Midbrain (tissue), 1 donor: ENCODE data around the gene TSPAN32.
"Not testable (repeated sequence)": the region's sequence is repeated elsewhere in the genome, so short reads cannot be mapped to it uniquely, and the experiment has no call there.

Source experiments
- DNase-seq: peaks from one replicate; lab custom pipeline; 2025; lab: John Stamatoyannopoulos, UW

Gene TSPAN32

DNA sequence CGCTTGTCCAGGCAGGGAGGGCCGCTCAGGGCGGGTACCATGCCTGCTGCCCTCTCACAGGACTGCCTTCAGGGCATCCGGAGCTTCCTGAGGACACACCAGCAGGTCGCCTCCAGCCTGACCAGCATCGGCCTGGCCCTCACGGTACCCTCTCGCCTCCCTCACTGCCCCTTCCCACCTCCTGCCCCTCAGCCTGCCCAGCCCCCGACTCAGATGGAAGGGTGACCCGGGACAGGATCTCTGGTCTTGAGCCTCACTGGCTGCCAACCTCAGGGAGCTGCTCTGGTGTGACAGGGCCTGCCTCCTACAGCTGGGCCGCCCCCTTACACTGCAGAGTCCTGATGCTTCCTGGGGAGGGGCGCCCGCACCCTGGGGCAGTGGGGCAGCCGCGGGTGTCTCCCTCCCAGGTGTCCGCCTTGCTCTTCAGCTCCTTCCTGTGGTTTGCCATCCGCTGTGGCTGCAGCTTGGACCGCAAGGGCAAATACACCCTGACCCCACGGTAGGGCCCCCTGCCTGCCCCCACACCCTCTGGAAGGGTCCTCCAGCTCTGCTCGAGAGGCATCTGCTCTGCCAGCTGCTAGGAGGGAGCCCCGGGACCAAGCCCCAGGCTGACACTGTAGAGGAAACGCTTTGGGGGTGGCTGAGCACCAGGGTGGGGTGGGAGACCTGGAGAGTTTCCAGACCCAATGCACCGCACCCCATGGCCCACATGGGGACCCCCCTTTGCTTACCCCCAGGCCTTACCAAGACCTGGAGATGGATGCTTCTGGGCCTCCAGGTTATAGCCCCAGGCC lies 14.6 kb downstream of the TSPAN32 start:
- no peak for DNase-seq

DNA sequence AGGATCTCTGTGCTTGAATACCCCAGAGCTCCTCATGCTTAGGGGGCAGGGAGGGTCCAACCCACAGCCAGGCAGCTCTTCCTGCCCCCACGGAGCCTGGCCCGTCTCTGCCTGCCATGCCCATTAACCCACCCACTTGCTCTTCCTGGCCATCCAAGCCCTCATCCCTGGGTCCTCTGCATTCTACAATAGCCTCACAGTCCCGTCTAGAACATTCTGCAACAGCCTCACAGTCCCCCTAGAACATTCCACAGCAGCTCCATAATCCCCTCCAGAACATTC lies 15.1 kb downstream of the TSPAN32 start:
- DNase-seq: no peak

DNA sequence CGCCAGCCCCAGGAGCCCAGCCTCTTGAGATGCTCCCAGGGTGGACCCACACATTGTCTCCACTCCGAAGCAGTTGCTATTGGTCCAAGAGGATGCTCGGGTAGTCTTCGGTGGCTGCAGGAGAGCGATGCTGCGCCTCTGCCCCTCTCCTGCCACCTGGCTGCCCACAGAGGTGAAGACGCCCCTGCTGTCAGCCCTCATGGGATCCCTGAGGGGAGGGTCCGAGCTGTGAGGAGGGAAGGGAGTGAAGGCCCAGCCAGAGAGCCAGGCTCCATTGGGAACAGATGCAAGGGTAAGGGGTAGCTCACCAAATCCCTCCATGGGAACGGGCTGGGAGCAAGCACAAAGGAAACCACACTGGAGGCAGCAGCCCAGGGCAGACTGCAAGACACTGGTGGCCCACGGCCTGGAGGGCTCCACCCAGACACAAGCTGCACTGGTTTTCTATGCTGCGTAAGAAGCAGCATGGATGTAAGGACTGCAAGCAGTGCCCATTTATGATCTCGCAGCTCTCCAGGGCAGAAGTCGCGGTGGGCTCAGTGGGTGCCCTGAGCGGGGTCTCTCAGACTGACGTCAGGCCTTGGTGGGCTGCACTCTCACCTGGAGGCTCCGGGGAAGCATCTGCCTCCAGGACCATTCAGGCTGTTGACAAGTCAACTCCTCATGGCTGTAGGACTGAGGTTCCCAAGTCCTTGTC lies 15.7 kb downstream of the TSPAN32 start:
- DNase-seq: no peak

DNA sequence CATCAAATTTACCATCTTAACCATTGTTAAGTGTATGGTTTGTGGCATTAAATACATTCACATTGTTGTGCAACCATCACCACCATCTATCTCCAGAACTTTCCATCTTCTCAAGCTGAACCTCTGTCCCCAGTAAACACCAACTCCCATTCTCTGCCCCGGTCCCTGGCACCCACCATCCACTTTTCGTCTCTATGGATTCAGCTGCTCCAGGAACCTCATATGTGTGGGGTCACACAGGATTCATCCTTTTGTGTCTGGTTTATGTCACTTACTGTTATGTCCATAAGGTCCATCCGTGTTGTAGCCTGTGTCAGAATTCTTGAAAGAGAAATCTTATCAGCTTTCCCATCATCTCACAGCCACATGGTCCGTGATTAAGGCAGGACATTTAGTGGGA lies 16.3 kb downstream of the TSPAN32 start:
- no peak for DNase-seq

DNA sequence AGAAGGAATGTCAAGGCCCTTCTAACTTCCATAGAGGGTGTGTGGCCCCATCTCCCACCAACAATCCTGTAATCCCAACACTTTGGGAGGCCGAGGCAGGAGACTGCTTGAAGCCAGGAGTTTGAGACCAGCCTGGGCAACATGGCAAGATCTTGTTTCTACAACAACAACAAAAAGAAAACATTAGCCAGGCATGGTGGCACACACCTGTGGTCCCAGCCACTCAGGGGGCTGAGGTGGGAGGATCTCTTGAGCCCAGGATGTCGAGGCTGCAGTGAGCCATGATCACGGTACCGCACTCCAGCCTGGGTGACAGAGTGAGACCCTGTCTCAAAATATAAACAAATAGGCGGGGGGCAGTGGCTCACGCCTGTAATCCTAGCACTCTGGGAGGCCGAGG lies 16.9 kb downstream of the TSPAN32 start:
- DNase-seq: no peak

DNA sequence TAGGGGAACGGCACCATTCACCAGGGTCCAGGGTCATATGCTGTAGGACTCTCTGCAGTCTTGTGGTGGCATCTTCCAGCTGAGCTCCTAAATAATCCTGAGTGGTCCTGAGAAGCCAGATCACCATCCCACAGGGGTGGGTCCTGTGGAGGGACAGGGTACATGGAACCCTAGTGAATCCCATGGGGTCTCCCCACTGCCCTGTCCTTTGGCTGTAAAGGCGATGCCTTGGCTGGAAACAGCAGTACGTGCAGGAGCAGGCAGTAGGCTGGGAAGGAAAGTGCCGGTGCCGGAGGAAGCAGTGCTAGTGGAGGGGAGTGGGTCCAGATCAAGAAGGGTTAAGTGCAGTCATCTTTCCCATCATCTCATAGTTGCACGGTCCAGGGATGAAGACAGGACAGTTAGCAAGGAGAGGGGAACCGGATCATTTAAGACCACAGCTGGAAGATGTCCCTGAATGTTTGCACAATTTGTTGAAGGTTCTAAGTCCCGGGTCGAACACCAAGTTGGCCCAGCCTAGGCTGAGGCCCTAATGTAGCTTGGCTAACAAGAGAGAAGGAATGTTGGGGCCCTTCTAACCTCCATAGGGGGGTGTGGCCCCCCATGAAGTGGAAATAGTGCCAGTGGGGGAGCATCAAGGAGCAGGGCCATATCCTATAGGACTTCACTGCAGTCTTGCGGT lies 18.1 kb downstream of the TSPAN32 start:
- no peak for DNase-seq

DNA sequence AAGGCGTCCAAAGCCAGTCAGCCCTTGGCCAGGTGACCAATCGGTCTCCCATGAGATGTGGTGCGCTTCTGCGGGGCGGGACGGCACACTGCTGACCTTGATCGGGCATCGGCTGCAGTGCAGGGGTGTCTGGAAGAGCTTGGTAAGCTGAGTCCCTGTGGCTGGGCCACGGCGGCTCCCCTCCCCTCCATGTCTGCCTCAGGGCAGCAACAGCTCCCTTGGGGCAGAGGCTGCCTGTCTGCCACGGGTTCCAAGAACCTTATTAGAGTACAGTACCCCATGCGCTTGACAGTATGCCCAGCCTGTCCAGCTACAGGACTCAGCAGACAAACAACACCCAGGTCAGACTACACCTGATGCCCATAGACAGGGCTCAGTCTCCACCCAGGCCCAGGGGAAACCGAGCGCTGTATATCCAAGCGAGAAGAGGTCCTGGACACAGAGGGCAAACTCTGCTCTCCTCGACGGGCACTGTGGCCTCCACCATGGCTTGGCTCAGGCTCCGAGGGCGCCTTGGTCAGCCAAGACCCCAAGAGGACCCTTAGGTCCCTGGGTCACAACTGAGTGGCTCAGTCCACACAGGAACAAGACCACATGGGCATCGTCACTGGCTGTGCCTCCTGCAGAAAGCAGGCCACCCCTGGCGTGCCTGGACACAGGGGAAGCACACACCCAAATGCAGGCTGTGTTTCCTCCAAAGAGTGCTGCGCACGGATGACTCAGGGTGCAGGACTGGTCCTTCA lies 18.9 kb downstream of the TSPAN32 start:
- no peak for DNase-seq

DNA sequence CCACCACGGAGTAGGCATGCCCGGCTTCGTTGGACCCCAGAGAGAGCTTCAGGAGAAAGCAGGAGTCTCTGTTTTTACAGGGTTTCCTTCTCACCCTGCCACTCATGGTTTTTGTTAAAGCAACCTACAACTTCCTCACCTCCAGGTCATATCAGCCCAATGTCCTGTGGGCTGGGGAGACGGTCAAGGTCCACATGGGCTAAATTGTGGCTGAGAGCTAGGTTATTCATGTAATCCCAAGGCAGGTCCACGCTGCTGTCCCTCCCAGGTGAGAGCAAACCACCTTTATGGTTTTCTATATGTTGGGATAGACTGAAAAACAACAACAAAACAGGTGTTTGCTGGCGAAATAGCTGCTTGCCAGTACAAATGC lies 19.5 kb downstream of the TSPAN32 start:
- no peak for DNase-seq

DNA sequence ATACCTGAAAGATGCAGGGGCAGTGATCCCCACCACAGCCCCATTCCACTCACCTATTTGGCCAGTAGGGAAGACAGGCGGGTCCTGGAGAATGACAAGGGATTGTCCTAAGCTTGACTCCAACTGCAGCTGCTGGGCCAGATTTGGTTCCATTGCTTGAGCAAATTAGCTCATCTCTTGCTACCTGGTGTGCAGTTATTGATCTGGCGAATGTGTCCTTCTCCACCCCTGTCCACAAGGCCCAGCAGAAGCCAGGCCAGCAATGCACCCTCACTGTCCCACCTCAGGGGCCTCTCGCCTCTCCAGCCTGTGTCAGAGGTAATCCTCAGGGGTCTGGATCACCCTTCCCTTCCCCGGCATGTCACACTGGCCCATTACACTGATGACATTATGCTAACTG lies 23.3 kb downstream of the TSPAN32 start:
- DNase-seq: no peak

DNA sequence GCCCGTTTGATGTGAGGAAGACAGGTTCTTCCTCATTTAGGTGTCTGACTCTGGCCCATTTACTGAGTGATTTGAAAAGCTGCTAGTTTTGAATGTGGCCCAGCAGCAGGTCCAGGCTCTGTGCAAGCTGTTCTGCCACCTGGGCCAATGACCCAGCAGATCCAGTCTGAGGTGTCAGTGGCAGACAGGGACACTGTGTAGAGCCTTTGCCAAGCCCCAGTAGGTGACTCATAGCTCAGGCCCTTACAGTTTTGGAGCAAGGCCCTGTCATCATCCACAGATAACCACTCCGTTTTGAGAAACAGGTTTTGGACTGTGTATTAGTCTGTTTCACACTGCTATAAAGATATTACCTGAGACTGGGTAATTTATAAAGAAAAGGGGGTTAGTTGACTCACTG lies 23.9 kb downstream of the TSPAN32 start:
- no peak for DNase-seq

DNA sequence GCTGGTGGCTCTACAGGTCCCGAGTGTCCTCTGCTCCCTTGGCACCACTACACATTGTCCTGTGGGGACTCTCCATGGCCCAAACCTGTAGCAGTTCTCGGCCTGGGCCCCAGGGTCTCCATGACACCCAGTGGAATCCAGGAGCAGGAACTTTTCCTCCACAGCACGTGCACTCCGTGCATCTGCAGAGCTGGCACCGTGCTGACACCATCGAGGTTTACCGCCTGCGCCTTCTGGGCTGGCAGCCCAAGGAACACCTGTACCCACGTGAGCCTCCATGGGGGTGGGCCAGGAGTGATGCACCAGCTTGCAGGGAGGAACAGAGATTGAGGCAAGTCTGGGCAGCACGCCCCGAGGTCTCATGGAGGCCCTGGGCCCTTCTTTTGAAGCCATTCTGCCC lies 25.2 kb downstream of the TSPAN32 start:
- no peak for DNase-seq

DNA sequence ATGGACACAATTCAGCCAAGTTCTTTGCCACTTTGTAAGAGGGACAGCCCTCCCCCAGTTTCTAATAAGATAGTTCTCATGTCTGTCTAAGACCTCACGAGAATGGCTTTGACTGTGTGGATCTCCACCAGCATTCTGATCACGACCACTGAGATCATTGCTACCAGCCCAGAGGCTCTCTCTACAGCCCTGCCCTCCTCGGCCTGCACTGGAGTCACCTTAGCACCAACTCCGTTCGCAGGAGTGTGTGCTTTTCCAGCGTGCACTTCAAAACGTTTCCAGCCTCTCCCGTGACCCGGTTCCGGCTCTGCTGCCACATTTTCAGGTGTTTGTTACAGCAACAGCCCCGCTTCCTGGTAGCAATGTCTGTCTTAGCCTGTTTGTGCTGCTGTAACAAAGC lies 26.2 kb downstream of the TSPAN32 start:
- peak; percentile 25 for DNase-seq

DNA sequence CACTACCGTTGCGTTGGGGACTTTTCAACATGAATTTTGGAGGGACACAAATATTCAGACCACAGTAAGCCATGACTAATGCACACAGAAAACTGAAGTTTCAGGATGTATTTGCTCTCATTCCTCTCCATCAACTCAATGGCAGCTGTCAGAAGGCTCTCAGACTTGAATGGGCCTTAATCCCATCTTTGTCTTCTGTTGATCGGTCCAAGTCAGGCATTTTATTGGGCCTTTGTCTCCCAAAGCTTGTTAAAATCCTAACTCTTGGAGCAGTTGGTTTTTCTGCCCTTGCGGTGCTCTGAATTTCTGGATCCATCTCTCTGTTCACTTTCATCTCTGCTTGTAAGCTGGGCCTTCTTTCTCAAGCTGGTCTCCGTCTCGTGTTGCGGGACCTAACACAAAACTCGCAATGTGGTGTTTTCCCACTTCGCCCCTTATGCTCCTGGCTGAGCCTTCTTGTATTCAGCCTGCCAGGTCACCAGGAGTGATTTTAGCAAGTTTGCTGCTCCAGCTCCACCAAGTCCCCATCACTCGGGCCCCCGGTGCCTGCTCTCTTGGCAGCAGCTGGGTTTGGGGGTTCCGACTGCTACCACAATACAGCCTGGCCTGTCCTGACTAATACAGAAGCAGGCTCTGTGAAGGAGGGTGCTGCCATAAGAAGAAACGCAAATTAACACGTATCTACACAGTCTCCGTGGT lies 27.0 kb downstream of the TSPAN32 start:
- no peak for DNase-seq

DNA sequence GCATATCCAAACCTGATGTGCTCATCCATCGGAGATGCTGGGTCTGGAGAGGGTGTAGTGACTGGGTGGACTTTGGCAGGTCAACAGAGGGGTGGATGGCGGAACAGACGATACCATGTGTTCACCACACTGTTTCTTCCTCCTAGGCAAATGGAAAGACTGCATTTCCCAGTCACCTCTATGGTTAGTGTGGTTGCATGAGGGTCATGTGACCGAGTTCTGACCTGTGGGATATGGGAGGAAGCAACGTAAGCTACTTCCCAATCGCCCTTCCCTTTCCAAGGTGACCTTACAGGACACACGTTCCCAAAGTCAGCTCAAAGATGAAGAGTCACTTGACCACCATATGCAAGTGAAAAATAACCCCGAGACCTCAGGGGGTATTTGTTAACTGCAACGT lies 27.7 kb downstream of the TSPAN32 start:
- no peak for DNase-seq

DNA sequence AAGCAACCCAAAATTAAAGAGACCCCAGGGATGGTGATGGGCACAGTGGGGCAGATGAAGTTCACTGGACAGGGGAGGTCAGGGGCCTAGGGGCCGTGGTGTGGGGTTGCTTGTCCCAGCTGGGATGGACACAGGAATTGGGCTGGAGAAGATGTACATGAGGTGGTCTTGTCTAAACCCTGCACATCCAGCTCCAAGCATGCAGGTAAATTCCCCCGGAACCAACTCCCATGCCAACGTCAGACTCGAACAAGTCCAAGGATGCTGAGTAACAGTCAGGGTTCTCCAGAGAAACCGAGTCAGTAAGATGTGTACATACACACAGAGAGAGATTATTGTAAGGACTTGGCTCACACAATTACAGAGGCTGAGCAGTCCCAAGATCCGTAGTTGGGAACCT lies 28.9 kb downstream of the TSPAN32 start:
- DNase-seq: no peak

DNA sequence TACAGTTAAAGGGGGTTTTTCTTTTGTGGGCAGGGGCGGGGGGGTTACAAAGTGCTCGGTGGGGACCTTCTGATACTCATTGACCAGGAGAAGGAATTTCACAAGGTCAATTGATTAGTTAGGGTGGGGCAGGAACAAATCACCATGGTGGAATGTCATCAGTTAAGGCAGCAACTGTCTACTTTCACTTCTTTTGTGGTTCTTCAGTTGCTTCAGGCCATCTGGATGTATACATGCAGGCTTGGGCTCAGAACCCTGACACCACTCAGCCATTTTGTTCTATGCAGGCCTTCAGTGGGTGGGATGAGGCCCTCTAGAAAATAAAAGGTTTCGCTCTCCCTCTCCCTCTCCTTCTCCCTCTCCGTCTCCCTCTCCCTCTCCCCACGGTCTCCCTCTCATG lies 29.6 kb downstream of the TSPAN32 start:
- DNase-seq: no peak

DNA sequence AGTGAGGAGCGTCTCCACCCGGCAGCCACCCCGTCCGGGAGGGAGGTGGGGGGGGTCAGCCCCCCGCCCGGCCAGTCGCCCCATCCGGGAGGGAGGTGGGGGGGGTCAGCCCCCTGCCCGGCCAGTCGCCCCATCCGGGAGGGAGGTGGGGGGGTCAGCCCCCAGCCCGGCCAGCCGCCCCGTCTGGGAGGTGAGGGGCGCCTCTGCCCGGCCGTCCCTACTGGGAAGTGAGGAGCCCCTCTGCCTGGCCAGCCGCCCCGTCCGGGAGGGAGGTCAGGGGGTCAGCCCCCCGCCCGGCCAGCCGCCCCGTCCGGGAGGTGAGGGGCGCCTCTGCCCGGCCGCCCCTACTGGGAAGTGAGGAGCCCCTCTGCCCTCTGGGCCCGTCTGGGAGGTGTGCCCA lies 30.8 kb downstream of the TSPAN32 start:
- not testable (repeated sequence) for DNase-seq

DNA sequence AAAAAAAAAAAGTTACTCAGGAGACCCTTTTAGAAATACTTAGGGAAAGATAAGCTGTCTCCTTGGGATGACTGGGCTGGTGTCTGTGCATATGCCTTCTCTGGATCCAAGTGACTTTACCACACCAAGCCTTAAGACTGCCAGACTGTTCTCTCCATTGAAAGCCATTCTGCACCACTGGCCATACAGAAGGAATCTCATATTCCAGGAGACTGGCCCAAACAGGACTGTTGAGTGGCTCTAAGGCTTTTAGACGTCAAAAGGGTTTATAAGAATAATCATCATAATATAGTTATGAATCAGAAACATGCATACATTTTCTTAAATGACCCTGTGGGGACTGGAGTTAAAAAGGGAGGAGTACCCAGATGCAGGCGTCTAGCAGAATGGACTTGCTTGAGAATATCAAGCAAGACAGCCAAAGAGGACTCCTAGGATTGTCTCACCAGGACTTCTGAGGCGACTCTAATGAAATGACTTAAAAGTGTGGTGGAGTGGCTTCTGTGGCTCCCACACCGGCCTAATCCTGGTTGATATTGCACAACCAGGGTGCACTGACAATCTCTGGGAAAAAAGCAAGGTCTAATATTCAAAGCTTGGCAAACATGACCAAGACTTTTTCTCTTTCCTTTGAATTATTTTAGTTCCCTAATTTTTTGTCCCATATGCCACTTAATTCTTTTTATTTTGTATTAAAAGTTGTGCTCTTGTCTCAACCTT lies 31.8 kb downstream of the TSPAN32 start:
- not testable (repeated sequence) for DNase-seq

DNA sequence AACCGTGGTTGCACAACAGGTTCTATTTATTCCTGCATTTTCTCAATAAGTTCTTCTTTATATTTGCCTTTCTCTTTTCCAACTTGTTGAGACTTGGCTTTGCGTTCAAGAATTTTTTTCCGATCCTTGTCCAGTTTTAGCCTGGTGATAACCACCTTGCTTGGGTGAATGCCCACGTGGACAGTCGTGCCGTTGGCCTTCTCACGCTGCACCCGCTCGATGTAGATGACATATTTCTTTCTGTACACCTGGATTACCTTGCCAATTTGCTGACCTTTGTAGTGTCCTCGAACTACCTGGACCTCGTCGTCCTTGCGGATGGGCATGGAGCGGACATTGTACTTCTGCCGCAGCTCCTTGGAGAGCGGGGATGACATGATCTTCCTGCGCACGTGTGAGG lies 33.5 kb downstream of the TSPAN32 start:
- DNase-seq: not testable (repeated sequence)

DNA sequence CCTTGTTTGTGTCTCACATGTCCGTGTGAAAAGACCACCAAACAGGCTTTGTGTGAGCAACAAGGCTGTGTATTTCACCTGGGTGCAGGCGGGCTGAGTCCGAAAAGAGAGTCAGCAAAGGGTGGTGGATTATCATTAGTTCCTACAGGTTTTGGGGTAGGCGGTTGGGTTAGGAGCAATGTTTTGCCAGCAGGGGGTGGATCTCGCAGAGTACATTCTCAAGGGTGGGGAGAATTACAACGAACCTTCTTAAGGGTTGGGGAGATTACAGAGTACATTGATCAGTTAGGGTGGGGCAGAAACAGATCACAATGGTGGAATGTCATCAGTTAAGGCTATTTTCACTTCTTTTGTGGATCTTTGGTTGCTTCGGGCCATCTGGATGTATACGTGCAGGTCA lies 36.9 kb downstream of the TSPAN32 start:
- DNase-seq: not testable (repeated sequence)

DNA sequence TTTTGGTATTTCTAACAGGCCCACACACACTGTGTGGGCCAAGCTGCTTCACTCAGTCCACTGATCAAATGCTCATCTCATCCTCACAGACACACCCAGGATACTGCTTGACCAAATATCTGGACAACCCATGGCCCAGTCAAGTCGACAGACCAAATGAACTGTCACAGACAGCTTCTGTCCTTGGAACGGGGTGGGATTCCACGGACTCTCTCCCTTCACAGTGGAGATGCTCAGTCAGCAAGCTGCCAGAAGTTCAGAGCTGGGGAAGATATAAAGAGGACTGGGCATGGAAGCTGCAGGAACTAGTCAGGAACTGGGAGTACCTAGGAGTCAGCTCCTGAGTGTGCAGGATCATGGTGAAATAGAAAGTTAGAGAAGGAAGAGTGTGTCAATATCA lies 40.7 kb downstream of the TSPAN32 start:
- no peak for DNase-seq
